WERI-Rb-1 (cell line): ENCODE results near the gene RPS3.

Source experiments
- DNase-seq: peaks from one replicate; pipeline ENCODE4 v3.0.0-alpha.2; 2020
- H3K27ac ChIP-seq: fragments of 250-450 bp; sonication (Bioruptor Pico); 2 replicates; pipeline ENCODE4 v1.5.1; 2020; ENCODE audit warnings: mild to moderate bottlenecking, moderate library complexity
- H3K27me3 ChIP-seq: fragments of 250-450 bp; sonication (Bioruptor Pico); 2 replicates; pipeline ENCODE4 v1.5.1; 2021; ENCODE audit warnings: mild to moderate bottlenecking, low read depth, moderate library complexity; ENCODE audit not compliant: insufficient read depth, severe bottlenecking
- H3K36me3 ChIP-seq: fragments of 250-450 bp; sonication (Bioruptor Pico); 2 replicates; pipeline ENCODE4 v1.5.1; 2020; ENCODE audit warnings: mild to moderate bottlenecking, moderate library complexity
- H3K4me3 ChIP-seq: 2 replicates; pipeline ENCODE4 v1.5.1; 2011; ENCODE audit warnings: low read depth, mild to moderate bottlenecking, control low read depth, low read length
- H3K9me3 ChIP-seq: fragments of 250-450 bp; sonication (Bioruptor Pico); 2 replicates; pipeline ENCODE4 v1.5.1; 2021; ENCODE audit warnings: mild to moderate bottlenecking, moderate library complexity; ENCODE audit not compliant: severe bottlenecking
- TF ChIP-seq, protein P1 (sequence below): IDR thresholded peaks from 2 replicates; pipeline ENCODE4 v1.5.1; 2011; ENCODE audit warnings: low read depth, mild to moderate bottlenecking, control low read depth, inconsistent platforms, low read length

The RPS3 gene

DNA sequence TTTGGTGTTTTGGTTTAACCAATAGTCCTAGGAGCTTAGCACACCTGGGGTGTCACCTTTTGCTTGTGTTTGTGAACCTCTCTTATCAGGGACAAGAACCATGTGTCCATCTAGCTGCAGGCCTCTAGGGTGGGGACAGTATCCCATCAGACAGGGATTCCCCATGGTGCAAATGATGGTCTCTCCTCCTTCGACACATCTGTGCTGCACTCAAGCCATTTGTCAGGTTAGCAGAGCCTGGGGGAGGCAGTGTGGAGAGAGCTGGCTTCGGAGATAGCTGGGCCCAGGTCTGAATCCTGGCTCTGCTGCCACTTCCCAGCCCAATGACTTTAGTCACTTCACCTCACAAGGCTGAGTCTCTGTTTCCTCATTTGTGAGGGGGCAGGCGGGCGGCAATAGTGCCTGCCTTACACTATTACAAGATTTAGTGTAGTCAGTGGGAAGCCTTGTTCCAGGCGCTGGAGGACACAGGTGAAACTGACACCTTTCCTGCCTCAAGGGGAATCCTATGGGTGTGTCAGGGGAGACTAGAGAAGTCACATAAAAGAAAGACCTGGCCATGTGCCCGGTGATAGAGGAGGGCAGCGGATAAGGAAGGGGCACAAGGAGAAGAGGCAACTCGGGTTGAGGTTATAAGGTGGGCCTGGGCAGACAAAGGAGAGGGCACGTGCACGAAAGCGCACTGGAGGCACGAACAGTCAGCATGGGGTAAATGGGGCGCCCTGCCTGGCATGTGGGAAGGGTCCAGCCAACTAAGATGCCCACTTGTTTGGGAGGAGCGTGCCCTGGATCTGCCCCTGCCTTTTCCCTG, 21.1 kb downstream of the RPS3 start:
- Histone ChIP-seq H3K4me3 (no peak overlapping the region), H3K36me3 (peaks cover 16% of the 10 kb centered on the region), H3K9me3 (no peaks in the 10 kb centered on the region), H3K27ac (peak overlapping the region; percentile 91), H3K27me3 (no peaks in the 10 kb centered on the region)
- peak; percentile 55 for DNase-seq
- TF ChIP-seq, protein P1, sequence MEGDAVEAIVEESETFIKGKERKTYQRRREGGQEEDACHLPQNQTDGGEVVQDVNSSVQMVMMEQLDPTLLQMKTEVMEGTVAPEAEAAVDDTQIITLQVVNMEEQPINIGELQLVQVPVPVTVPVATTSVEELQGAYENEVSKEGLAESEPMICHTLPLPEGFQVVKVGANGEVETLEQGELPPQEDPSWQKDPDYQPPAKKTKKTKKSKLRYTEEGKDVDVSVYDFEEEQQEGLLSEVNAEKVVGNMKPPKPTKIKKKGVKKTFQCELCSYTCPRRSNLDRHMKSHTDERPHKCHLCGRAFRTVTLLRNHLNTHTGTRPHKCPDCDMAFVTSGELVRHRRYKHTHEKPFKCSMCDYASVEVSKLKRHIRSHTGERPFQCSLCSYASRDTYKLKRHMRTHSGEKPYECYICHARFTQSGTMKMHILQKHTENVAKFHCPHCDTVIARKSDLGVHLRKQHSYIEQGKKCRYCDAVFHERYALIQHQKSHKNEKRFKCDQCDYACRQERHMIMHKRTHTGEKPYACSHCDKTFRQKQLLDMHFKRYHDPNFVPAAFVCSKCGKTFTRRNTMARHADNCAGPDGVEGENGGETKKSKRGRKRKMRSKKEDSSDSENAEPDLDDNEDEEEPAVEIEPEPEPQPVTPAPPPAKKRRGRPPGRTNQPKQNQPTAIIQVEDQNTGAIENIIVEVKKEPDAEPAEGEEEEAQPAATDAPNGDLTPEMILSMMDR: 0 out of 2 replicates have a peak, but pooled peaks have one; percentile 15

DNA sequence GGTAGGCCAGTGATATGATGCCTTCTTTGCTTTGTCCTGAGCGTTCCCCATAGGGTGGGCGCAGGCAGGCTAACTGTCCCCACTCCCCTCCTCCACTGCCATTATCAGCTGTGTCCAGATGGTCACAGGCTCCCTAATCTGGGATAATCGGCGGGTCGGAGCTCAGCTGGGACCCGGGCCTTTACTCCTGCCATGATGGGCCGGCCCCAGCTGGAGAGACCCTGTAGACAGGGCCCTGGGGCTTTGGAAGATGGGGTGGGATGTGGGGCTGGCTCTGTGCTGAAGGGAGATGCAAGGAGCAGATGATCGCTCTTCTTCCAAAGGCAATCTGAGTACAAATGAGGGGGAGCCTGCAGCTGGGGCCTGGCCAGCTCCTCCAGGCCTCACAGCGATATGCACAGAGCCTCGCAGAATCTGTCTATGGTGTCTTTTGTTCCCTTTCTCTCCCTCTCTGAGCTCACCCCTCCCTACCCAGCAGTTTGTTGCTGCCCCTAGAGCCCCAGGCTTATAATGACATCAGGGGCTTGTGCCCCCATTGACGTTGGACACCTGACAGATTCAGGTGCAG, 21.8 kb downstream of the RPS3 start:
- Histone ChIP-seq H3K27me3 (no peaks in the 10 kb centered on the region), H3K27ac (peak overlapping the region; percentile 91), H3K4me3 (no peak overlapping the region), H3K9me3 (no peaks in the 10 kb centered on the region), H3K36me3 (peaks cover 11% of the 10 kb centered on the region)
- TF ChIP-seq, protein P1: no peak
- DNase-seq: peak; percentile 91

DNA sequence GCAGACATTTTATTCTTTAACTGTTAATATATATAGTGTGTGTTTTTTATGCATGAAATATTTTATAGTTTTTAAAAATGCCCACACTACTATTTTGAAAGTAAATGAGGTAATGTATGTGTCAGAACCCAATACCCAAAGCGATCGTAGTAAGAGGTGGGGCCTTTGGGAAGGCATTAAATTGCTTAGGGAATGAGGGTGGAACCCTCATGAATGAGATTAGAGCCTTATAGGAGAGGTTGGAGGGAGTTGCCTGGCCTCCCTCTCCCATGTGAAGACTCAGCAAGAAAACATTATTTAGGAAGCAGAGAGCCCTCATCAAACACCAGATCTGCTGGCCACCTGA, 22.6 kb downstream of the RPS3 start:
- no peak for DNase-seq
- Histone ChIP-seq H3K9me3 (no peaks in the 10 kb centered on the region), H3K27ac (peak overlapping the region; percentile 91), H3K36me3 (peaks cover 7% of the 10 kb centered on the region), H3K4me3 (no peak overlapping the region), H3K27me3 (no peaks in the 10 kb centered on the region)
- TF ChIP-seq, protein P1: no peak

DNA sequence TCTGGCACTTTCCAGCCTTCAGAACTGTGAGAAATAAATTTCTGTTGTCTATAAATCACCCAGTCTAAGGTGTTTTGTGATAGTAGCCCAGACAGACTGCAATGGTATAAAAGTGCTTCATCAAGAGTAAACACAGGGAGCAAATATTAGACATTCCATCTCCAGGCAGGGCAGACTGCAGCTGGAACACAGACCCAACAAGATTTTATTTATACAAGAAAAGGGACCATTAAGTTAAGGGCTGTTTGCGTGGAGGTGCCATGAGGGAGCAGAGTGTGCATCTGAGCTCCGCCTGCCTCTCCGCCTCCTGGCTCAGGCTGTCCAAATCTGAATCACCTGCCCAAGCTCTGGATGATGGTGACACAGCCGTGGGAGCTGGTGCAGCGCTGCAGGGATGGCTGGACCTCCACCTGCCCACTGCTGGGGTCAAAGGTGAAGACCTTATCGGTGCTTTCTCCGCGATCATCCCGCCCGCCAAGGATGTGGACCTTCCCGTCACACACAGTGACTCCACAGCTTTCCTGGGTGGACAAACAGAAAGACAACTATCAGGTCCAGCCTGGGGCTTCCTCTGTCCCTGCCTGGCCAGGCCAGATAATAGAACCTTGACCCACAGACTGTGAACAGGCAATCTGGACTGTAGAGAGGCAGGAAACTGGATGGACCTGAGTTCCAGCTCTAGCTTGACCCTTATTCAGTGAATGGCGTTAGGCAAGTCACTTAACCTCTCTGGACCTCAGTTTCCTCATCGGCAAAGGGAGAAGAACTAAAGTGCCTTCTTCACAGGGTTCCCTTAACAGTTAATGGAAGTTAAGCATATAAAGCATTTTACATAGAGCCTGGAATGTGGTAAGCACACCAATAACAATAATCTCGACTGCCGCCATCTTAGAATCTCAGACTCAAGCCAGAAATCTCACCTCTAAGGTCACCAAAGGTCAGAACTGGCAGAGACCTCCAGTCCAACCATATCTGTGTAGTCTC, 23.2 kb downstream of the RPS3 start:
- H3K27ac ChIP-seq: peak overlapping the region; percentile 91
- H3K9me3 ChIP-seq: no peaks in the 10 kb centered on the region
- no peaks in the 10 kb centered on the region for H3K27me3 ChIP-seq
- DNase-seq: no peak
- H3K36me3 ChIP-seq: peaks cover 7% of the 10 kb centered on the region
- no peak overlapping the region for H3K4me3 ChIP-seq
- TF ChIP-seq, protein P1: no peak

DNA sequence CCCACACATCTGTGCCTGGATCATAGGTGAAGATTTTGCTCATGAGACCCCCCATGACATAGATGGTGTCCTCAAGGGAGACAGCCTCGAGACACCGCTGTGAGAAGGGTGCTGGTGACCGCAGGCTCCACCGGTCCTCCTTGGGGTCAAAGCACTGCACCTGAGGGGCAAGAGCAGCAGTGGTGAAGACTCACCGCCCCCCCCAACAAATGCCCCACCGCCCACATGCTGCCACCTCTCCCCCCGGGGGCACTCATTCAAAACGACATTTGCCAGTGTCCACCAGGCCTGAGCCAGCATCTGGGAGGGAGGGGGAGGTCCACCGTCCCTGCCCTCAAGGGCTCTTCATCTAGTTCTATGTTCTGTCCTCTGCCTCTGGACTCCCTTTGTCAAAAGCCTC, 24.4 kb downstream of the RPS3 start:
- DNase-seq: no peak
- no peaks in the 10 kb centered on the region for H3K27me3 ChIP-seq
- H3K27ac ChIP-seq: no peak overlapping the region
- TF ChIP-seq, protein P1: no peak
- H3K36me3 ChIP-seq: peaks cover 7% of the 10 kb centered on the region
- no peak overlapping the region for H3K4me3 ChIP-seq
- no peaks in the 10 kb centered on the region for H3K9me3 ChIP-seq
